Stimulated activated CD8-positive, alpha-beta memory T cell treated with anti-CD3 and anti-CD28 coated beads, Interleukin-15, amount 100 ng/mL, for 48 hours (primary cell): ENCODE measurements around the gene AK9.
"Not testable (repeated sequence)": the region's sequence is repeated elsewhere in the genome, so short reads cannot be mapped to it uniquely, and the experiment has no call there.

Experiments used
- DNase-seq, 2 donors: peaks; one replicate each; pipeline ENCODE4 v3.0.0-alpha.2; 2020; ENCODE audit warnings: low read depth in 2 of 2

AK9 gene

GRCh38 chr6:109482905-109483734 lies 207.9 kb downstream of the AK9 start, which contains the start of gene ZBTB24:
ZBTB24 (minus strand) TSS chr6:109483219; CDS start chr6:109482026, 1,193 bp downstream.
- DNase-seq = peak; percentile 85 to 86

GRCh38 chr6:109480993-109481480 lies 210.0 kb downstream of the AK9 start:
- no peak for DNase-seq

GRCh38 chr6:109478841-109479624 lies 212.0 kb downstream of the AK9 start:
- DNase-seq = no peak

GRCh38 chr6:109478222-109478805 lies 212.7 kb downstream of the AK9 start:
- no peak for DNase-seq

GRCh38 chr6:109477725-109478124 lies 213.3 kb downstream of the AK9 start:
- no peak for DNase-seq

GRCh38 chr6:109477184-109477583 lies 213.8 kb downstream of the AK9 start:
- DNase-seq = no peak

- DNase-seq = no peak
These were observed 215.4 kb downstream of the AK9 start for GRCh38 chr6:109475625-109476024.

GRCh38 chr6:109474995-109475394 lies 216.0 kb downstream of the AK9 start:
- no peak for DNase-seq

- DNase-seq = no peak
These were observed 217.9 kb downstream of the AK9 start for GRCh38 chr6:109473120-109473519.

- DNase-seq = no peak
These were observed 218.6 kb downstream of the AK9 start for GRCh38 chr6:109472132-109472995.

GRCh38 chr6:109471105-109471810 lies 219.7 kb downstream of the AK9 start:
- no peak for DNase-seq

- DNase-seq = no peak
These were observed 221.3 kb downstream of the AK9 start for GRCh38 chr6:109469591-109470189.

- no peak for DNase-seq
These were observed 223.3 kb downstream of the AK9 start for GRCh38 chr6:109467696-109468095.

- no peak for DNase-seq
These were observed 224.6 kb downstream of the AK9 start for GRCh38 chr6:109466212-109466923.

GRCh38 chr6:109465772-109466171 lies 225.2 kb downstream of the AK9 start:
- DNase-seq = no peak

GRCh38 chr6:109461733-109462526 lies 229.1 kb downstream of the AK9 start:
- no peak for DNase-seq

- DNase-seq = not testable (repeated sequence)
These were observed 229.8 kb downstream of the AK9 start for GRCh38 chr6:109461205-109461604.

- no peak for DNase-seq
These were observed 230.7 kb downstream of the AK9 start for GRCh38 chr6:109460161-109460829.
